PC-3 (cell line): ENCODE measurements around the gene LHFPL3. TPM values are rescaled to one million over a fixed set of nuclear protein-coding genes. Genes with fewer than 3 reads are reported as not detected.

Experiments
- ATAC-seq: fragments of 200-7000 bp; cut with Tn5 transposase; 2 replicates; pipeline ENCODE4 v1.9.1; 2020; ENCODE audit warnings: mild to moderate bottlenecking, moderate library complexity
- BruUV-seq: library from RNA; stranded (reverse); fragments of 400-500 nt; replicated peaks from 2 replicates; lab custom pipeline; 2021; lab: Mats Ljungman, UMichigan
- CTCF ChIA-PET: fragments of 300-600 bp; sonication (Branson Sonifier 250); formaldehyde crosslinking; loops from one replicate; lab custom pipeline; 2022; ENCODE audit warnings: antibody characterized with exemption; lab: Charles Lee
- POLR2A ChIA-PET: fragments of 300-600 bp; sonication (Branson Sonifier 250); formaldehyde crosslinking; loops from one replicate; lab custom pipeline; 2022; ENCODE audit warnings: antibody characterized with exemption; ENCODE audit not compliant: unreplicated experiment; lab: Charles Lee
- DNase-seq: peaks from one replicate; pipeline ENCODE4 v3.0.0-alpha.2; 2015
- H2AFZ ChIP-seq: fragments of 300-600 bp; sonication (generic); 2 replicates; pipeline ENCODE4 v1.6.0; 2016; ENCODE audit warnings: antibody characterized with exemption, low read length
- H3F3A ChIP-seq: fragments of 300-600 bp; sonication (generic); one replicate; pipeline ENCODE4 v1.6.0; 2017; ENCODE audit warnings: antibody characterized with exemption, low read length, control low read depth, mild to moderate bottlenecking; ENCODE audit not compliant: unreplicated experiment
- H3K27ac ChIP-seq: fragments of 300-600 bp; sonication (generic); 2 replicates; pipeline ENCODE4 v1.5.1; 2016; ENCODE audit warnings: mild to moderate bottlenecking, low read length
- H3K27me3 ChIP-seq: fragments of 300-600 bp; sonication (generic); 2 replicates; pipeline ENCODE4 v1.6.1; 2016; ENCODE audit warnings: low read length, mixed read lengths
- H3K36me3 ChIP-seq: fragments of 300-600 bp; sonication (generic); 2 replicates; pipeline ENCODE4 v1.6.1; 2016; ENCODE audit warnings: low read depth, mixed run types, low read length, mixed read lengths
- H3K4me1 ChIP-seq: fragments of 300-600 bp; sonication (generic); 2 replicates; pipeline ENCODE4 v1.5.1; 2016; ENCODE audit warnings: low read length; ENCODE audit not compliant: insufficient read depth
- H3K4me2 ChIP-seq: fragments of 300-600 bp; sonication (generic); 2 replicates; pipeline ENCODE4 v1.6.0; 2016; ENCODE audit warnings: low read length
- H3K4me3 ChIP-seq: fragments of 300-600 bp; sonication (generic); 2 replicates; pipeline ENCODE4 v1.5.1; 2016; ENCODE audit warnings: mild to moderate bottlenecking, low read length, mixed read lengths
- H3K79me2 ChIP-seq: fragments of 300-600 bp; sonication (generic); 2 replicates; pipeline ENCODE4 v1.6.1; 2017; ENCODE audit warnings: low read length, mixed read lengths
- H3K9ac ChIP-seq: fragments of 300-600 bp; sonication (generic); 2 replicates; pipeline ENCODE4 v1.6.0; 2016; ENCODE audit warnings: mild to moderate bottlenecking, low read length
- H3K9me2 ChIP-seq: fragments of 300-600 bp; sonication (generic); replicated peaks from 2 replicates; pipeline ENCODE4 v1.6.1; 2016; ENCODE audit warnings: mixed run types, low read length, mixed read lengths
- H3K9me3 ChIP-seq: fragments of 300-600 bp; sonication (generic); 2 replicates; pipeline ENCODE4 v1.6.1; 2016; ENCODE audit warnings: low read length, mixed read lengths
- H4K20me1 ChIP-seq: fragments of 300-600 bp; sonication (generic); 2 replicates; pipeline ENCODE4 v1.6.1; 2016; ENCODE audit warnings: low read length, mixed read lengths
- EZH2 ChIP-seq: fragments of 300-600 bp; sonication (generic); IDR thresholded peaks from one replicate; pipeline ENCODE4 v1.6.1; 2017; ENCODE audit warnings: antibody characterized with exemption, mild to moderate bottlenecking, low read length; ENCODE audit not compliant: unreplicated experiment
- EZH2phosphoT487 ChIP-seq: fragments of 300-600 bp; sonication (generic); IDR thresholded peaks from 2 replicates; pipeline ENCODE4 v1.6.1; 2018; ENCODE audit warnings: mild to moderate bottlenecking, antibody characterized with exemption, low read length, borderline replicate concordance
- intact Hi-C: fragments of 100-400 bp; cut with micrococcal nuclease; formaldehyde crosslinking; loops from 2 replicates; pipeline ENCODE4 v1.9.0; 2023
- total RNA-seq: library from RNA; depleted of rRNA; stranded (reverse); fragments of >200 nt; gene quantifications from 2 replicates; pipeline ENCODE4 v1.2.3, GENCODE V29; 2014
- TF ChIP-seq, protein P1 (sequence below): fragments of 300-600 bp; sonication (generic); conservative IDR thresholded peaks from 2 replicates; pipeline ENCODE4 v1.5.1; 2017; ENCODE audit warnings: antibody characterized with exemption, low read depth, mild to moderate bottlenecking, low read length

LHFPL3 gene
- total RNA-seq, 1 experiment from 2014 or later = not detected

- ChIA-PET POLR2A (no interaction called here), CTCF (no interaction called here)
- no peak overlapping the region for H2AFZ ChIP-seq
- H3K4me1 ChIP-seq = no peaks in the 10 kb centered on the region
- no peaks in the 10 kb centered on the region for H3K9me2 ChIP-seq
- ATAC-seq (no peak), DNase-seq (no peak)
- peaks cover 32% of the 10 kb centered on the region; the same call in 1 of the 2 replicates for H3K27me3 ChIP-seq
- intact Hi-C loops = no loop called here
- no peaks in the 10 kb centered on the region for H3K36me3 ChIP-seq
- H4K20me1 ChIP-seq = no peaks in the 10 kb centered on the region
- no peak overlapping the region for H3K27ac ChIP-seq
- no peak overlapping the region for H3K9ac ChIP-seq
- H3K9me3 ChIP-seq = no peaks in the 10 kb centered on the region
- H3K4me3 ChIP-seq = no peak overlapping the region
- no peaks in the 10 kb centered on the region for H3F3A ChIP-seq
- no peak overlapping the region for H3K4me2 ChIP-seq
- no TSS peak for BruUV-seq
- H3K79me2 ChIP-seq = no peaks in the 10 kb centered on the region
- no peak for TF ChIP-seq EZH2
- TF ChIP-seq, protein P1, sequence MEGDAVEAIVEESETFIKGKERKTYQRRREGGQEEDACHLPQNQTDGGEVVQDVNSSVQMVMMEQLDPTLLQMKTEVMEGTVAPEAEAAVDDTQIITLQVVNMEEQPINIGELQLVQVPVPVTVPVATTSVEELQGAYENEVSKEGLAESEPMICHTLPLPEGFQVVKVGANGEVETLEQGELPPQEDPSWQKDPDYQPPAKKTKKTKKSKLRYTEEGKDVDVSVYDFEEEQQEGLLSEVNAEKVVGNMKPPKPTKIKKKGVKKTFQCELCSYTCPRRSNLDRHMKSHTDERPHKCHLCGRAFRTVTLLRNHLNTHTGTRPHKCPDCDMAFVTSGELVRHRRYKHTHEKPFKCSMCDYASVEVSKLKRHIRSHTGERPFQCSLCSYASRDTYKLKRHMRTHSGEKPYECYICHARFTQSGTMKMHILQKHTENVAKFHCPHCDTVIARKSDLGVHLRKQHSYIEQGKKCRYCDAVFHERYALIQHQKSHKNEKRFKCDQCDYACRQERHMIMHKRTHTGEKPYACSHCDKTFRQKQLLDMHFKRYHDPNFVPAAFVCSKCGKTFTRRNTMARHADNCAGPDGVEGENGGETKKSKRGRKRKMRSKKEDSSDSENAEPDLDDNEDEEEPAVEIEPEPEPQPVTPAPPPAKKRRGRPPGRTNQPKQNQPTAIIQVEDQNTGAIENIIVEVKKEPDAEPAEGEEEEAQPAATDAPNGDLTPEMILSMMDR = no peak
Measured at GRCh38 chr7:104814126-104814525, 485.7 kb downstream of the LHFPL3 start.

DNA sequence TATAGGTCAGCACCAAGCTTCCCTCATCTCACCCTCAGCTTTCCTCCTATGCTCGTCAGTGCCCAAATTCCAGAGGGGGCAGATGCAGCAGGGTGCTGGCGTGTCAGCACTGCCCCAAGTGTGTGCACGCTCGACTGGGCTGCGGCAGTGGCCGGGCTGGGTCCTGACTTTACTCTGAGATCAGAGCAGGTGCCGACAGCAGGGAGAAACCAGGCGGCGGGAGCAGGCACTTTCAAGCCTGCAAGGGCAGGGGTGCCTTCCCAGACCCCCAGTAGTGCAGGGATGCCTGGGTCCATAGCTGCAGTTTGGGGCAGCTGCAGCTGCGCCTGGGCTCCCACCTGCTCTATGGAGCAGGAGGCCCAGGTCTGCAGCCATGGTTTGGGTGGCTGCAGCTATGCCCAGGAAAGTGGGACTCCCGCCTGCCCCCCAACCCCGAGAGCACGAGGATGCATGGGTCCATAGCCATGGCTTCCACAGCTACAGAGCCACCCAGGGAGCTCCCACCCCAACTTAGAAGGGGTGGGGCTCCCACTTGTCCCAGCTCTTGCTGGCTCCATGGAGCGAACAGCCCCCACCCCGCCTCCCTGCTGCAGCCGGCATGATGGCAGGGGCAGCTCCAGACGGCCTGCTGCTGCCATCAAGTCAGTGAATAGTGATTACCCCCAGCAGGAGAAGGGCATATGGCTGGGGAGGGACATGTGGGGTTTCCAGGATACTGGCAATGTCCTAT is 486.4 kb downstream of the LHFPL3 start:
- H3K27me3 ChIP-seq = peaks cover 39% of the 10 kb centered on the region
- no peaks in the 10 kb centered on the region for H3K9me3 ChIP-seq
- no peak overlapping the region for H3K4me2 ChIP-seq
- no peak for ATAC-seq
- intact Hi-C loops = no loop called here
- H3K36me3 ChIP-seq = no peaks in the 10 kb centered on the region
- no peaks in the 10 kb centered on the region for H3K4me1 ChIP-seq
- no peak overlapping the region for H3K9ac ChIP-seq
- POLR2A ChIA-PET = no interaction called here
- no TSS peak for BruUV-seq
- CTCF ChIA-PET = no interaction called here
- no peaks in the 10 kb centered on the region for H4K20me1 ChIP-seq
- H3F3A ChIP-seq = no peaks in the 10 kb centered on the region
- no peak for DNase-seq
- no peak overlapping the region for H3K4me3 ChIP-seq
- no peak overlapping the region for H3K27ac ChIP-seq
- TF ChIP-seq EZH2phosphoT487 (no peak), EZH2 (no peak)
- TF ChIP-seq, protein P1 = no peak
- no peak overlapping the region for H2AFZ ChIP-seq
- H3K9me2 ChIP-seq = no peaks in the 10 kb centered on the region
- H3K79me2 ChIP-seq = no peaks in the 10 kb centered on the region

DNA sequence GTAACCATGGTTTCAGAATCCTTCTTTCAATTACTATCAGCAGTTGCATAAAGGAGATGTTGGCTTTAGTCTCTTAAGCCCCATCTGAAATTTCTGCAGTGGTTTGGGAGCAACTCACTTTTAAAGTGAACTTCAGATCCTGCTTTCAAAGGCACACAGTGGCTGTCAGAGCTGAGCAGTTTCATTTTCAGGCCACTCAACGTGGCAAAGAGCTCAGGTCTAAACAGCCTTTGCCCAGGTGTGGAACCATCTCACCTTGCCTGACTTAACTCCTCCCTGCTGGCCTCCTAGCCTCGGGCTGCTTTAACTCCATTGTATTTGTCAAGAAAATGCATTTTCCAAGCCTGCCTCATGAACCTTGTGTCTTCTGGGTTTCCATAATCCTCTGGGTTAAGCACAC is 488.1 kb downstream of the LHFPL3 start:
- DNase-seq = no peak
- TF ChIP-seq EZH2 = no peak
- TF ChIP-seq, protein P1 = no peak
- TF ChIP-seq EZH2phosphoT487 = no peak
- no peak for ATAC-seq
- ChIA-PET CTCF (no interaction called here), POLR2A (no interaction called here)
- Histone ChIP-seq H3K4me3 (no peak overlapping the region), H3K9me2 (no peaks in the 10 kb centered on the region), H3K9ac (no peak overlapping the region), H3K4me2 (no peak overlapping the region), H3K9me3 (no peaks in the 10 kb centered on the region), H3K79me2 (no peaks in the 10 kb centered on the region), H3K27ac (no peak overlapping the region), H3K4me1 (no peaks in the 10 kb centered on the region), H4K20me1 (no peaks in the 10 kb centered on the region), H3K27me3 (peaks cover 30% of the 10 kb centered on the region), H2AFZ (no peak overlapping the region), H3K36me3 (no peaks in the 10 kb centered on the region), H3F3A (no peaks in the 10 kb centered on the region)
- intact Hi-C loops = no loop called here
- BruUV-seq = no TSS peak
